CD4-positive, alpha-beta T cell (primary cell): ENCODE measurements around the gene VRK2. TPM values are rescaled to one million over a fixed set of nuclear protein-coding genes. Genes with fewer than 3 reads are reported as not detected.

ENCODE experiments used
- ATAC-seq: fragments of 200-7000 bp; cut with Tn5 transposase; one replicate; pipeline ENCODE4 v1.10.0; 2022; ENCODE audit warnings: mild to moderate bottlenecking; ENCODE audit not compliant: poor library complexity
- CTCF ChIA-PET: fragments of 350-600 bp; sonication (Branson Sonifier 250); formaldehyde crosslinking; loops from one replicate; lab custom pipeline; 2021; ENCODE audit warnings: antibody characterized with exemption, inconsistent platforms; lab: Charles Lee
- POLR2A ChIA-PET: fragments of 350-600 bp; sonication (Branson Sonifier 250); formaldehyde crosslinking; loops from one replicate; lab custom pipeline; 2021; ENCODE audit warnings: antibody characterized with exemption, inconsistent platforms; lab: Charles Lee
- DNase-seq, 14 experiments: peaks; one replicate each; pipeline ENCODE4 v3.0.0-alpha.2; 2013 to 2020; ENCODE audit warnings: mixed read lengths in 2 of 14
- H3K27ac ChIP-seq, 2 donors: one replicate each; pipeline versions ENCODE4 v1.5.1 to v1.7.0; 2013; ENCODE audit warnings: low read length in 2 of 2, low read depth in 1 of 2, mild to moderate bottlenecking in 1 of 2
- H3K27me3 ChIP-seq, 2 experiments: 1 replicate in 1 of 2; 2 replicates in 1 of 2; pipeline versions ENCODE4 v1.6.1 to v1.7.0; 2013; ENCODE audit warnings: low read length in 2 of 2, control low read depth in 1 of 2, mild to moderate bottlenecking in 1 of 2, moderate library complexity in 1 of 2; ENCODE audit not compliant: insufficient read depth in 2 of 2, control insufficient read depth in 1 of 2
- H3K36me3 ChIP-seq: one replicate; pipeline ENCODE4 v1.6.1; 2013; ENCODE audit warnings: low read length, control low read depth; ENCODE audit not compliant: insufficient read depth
- H3K4me1 ChIP-seq: one replicate; pipeline ENCODE4 v1.6.1; 2013; ENCODE audit warnings: low read length, control low read depth; ENCODE audit not compliant: insufficient read depth
- H3K4me3 ChIP-seq: one replicate; pipeline ENCODE4 v1.5.1; 2013; ENCODE audit warnings: mild to moderate bottlenecking, low read length, moderate library complexity
- H3K9me3 ChIP-seq, 2 experiments: 1 replicate in 1 of 2; 2 replicates in 1 of 2; pipeline versions ENCODE4 v1.6.1 to v1.7.0; 2013; ENCODE audit warnings: low read length in 2 of 2, mild to moderate bottlenecking in 2 of 2, control low read depth in 1 of 2, moderate library complexity in 1 of 2; ENCODE audit not compliant: control insufficient read depth in 1 of 2, insufficient read depth in 1 of 2
- H3K27ac Mint-ChIP-seq: one replicate; pipeline ENCODE4 v1.8.0; 2020; ENCODE audit warnings: mixed read lengths
- H3K27me3 Mint-ChIP-seq: one replicate; pipeline ENCODE4 v1.8.0; 2021; ENCODE audit warnings: mixed read lengths
- H3K36me3 Mint-ChIP-seq: one replicate; pipeline ENCODE4 v1.8.0; 2021; ENCODE audit warnings: low read depth, mixed read lengths
- H3K4me1 Mint-ChIP-seq: one replicate; pipeline ENCODE4 v1.8.0; 2021; ENCODE audit warnings: low read depth, mixed read lengths
- H3K4me3 Mint-ChIP-seq: one replicate; pipeline ENCODE4 v1.8.0; 2020; ENCODE audit warnings: mild to moderate bottlenecking, mixed read lengths
- H3K9me3 Mint-ChIP-seq: one replicate; pipeline ENCODE4 v1.8.0; 2020; ENCODE audit warnings: mixed read lengths
- intact Hi-C, 2 experiments: fragments of 100-400 bp; cut with DNase I in 1 of 2; cut with micrococcal nuclease in 1 of 2; formaldehyde crosslinking; loops; one replicate each; pipeline versions ENCODE4 v1.15.1 to v1.9.0; 2023 to 2025; cut with DNase I, micrococcal nuclease
- total RNA-seq, 174 experiments: library from RNA in 2 of 174; stranded (reverse) in 2 of 174; gene quantifications; one replicate each; pipeline ENCODE4 v1.2.3 and lab custom pipeline; 2021 to 2026
- TF ChIP-seq, protein P1 (sequence below): fragments of 200-600 bp; IDR thresholded peaks from one replicate; pipeline ENCODE4 v1.8.0; 2022; ENCODE audit warnings: antibody characterized with exemption, mild to moderate bottlenecking

Gene VRK2
- total RNA-seq, 2 experiments from 2014 or later = 11.1 to 11.5 TPM

GRCh38 chr2:58202404-58202803, 155.8 kb downstream of the VRK2 start:
- Mint-ChIP-seq H3K9me3 (no peaks in the 10 kb centered on the region), H3K36me3 (no peaks in the 10 kb centered on the region), H3K4me3 (no peak overlapping the region), H3K27ac (no peak overlapping the region), H3K27me3 (no peaks in the 10 kb centered on the region), H3K4me1 (no peaks in the 10 kb centered on the region)
- no peaks in the 10 kb centered on the region for H3K27me3 ChIP-seq
- TF ChIP-seq, protein P1, sequence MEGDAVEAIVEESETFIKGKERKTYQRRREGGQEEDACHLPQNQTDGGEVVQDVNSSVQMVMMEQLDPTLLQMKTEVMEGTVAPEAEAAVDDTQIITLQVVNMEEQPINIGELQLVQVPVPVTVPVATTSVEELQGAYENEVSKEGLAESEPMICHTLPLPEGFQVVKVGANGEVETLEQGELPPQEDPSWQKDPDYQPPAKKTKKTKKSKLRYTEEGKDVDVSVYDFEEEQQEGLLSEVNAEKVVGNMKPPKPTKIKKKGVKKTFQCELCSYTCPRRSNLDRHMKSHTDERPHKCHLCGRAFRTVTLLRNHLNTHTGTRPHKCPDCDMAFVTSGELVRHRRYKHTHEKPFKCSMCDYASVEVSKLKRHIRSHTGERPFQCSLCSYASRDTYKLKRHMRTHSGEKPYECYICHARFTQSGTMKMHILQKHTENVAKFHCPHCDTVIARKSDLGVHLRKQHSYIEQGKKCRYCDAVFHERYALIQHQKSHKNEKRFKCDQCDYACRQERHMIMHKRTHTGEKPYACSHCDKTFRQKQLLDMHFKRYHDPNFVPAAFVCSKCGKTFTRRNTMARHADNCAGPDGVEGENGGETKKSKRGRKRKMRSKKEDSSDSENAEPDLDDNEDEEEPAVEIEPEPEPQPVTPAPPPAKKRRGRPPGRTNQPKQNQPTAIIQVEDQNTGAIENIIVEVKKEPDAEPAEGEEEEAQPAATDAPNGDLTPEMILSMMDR = no peak
- POLR2A ChIA-PET = no interaction called here
- no peaks in the 10 kb centered on the region for H3K9me3 ChIP-seq
- DNase-seq (no peak), ATAC-seq (no peak)
- intact Hi-C loops = no loop called here
- no peak overlapping the region for H3K4me3 ChIP-seq
- CTCF ChIA-PET = no interaction called here
- no peak overlapping the region for H3K27ac ChIP-seq
- no peaks in the 10 kb centered on the region for H3K4me1 ChIP-seq
- H3K36me3 ChIP-seq = no peaks in the 10 kb centered on the region

- Mint-ChIP-seq H3K4me3 (no peak overlapping the region), H3K27ac (no peak overlapping the region), H3K9me3 (no peaks in the 10 kb centered on the region), H3K27me3 (no peaks in the 10 kb centered on the region), H3K4me1 (no peaks in the 10 kb centered on the region), H3K36me3 (no peaks in the 10 kb centered on the region)
- ChIA-PET CTCF (no interaction called here), POLR2A (no interaction called here)
- no peak for DNase-seq
- intact Hi-C loops = no loop called here
- no peaks in the 10 kb centered on the region for H3K4me1 ChIP-seq
- TF ChIP-seq, protein P1 = no peak
- H3K27me3 ChIP-seq = no peaks in the 10 kb centered on the region
- ATAC-seq = no peak
- H3K9me3 ChIP-seq = no peaks in the 10 kb centered on the region
- no peak overlapping the region for H3K4me3 ChIP-seq
- H3K27ac ChIP-seq = no peak overlapping the region
- H3K36me3 ChIP-seq = no peaks in the 10 kb centered on the region
Observed at GRCh38 chr2:58203018-58203417, 156.4 kb downstream of the VRK2 start.

GRCh38 chr2:58204195-58204959, 157.8 kb downstream of the VRK2 start:
- H3K4me1 ChIP-seq = no peaks in the 10 kb centered on the region
- no peaks in the 10 kb centered on the region for H3K36me3 Mint-ChIP-seq
- no peak overlapping the region for H3K4me3 ChIP-seq
- DNase-seq (no peak), ATAC-seq (no peak)
- H3K27me3 Mint-ChIP-seq = no peaks in the 10 kb centered on the region
- ChIA-PET CTCF (no interaction called here), POLR2A (no interaction called here)
- no peaks in the 10 kb centered on the region for H3K27me3 ChIP-seq
- no peaks in the 10 kb centered on the region for H3K36me3 ChIP-seq
- no peaks in the 10 kb centered on the region for H3K9me3 ChIP-seq
- no peaks in the 10 kb centered on the region for H3K4me1 Mint-ChIP-seq
- intact Hi-C loops = no loop called here
- H3K27ac ChIP-seq = no peak overlapping the region
- TF ChIP-seq, protein P1 = no peak
- no peak overlapping the region for H3K4me3 Mint-ChIP-seq
- H3K9me3 Mint-ChIP-seq = no peaks in the 10 kb centered on the region
- H3K27ac Mint-ChIP-seq = no peak overlapping the region
